K562 (cell line): ENCODE measurements around the gene IFT27. TPM values are rescaled to one million over a fixed set of nuclear protein-coding genes. Genes with fewer than 3 reads are reported as not detected.

Source experiments
- ATAC-seq: fragments of 200-7000 bp; cut with Tn5 transposase; 3 replicates; pipeline ENCODE4 v1.9.1; 2020; ENCODE audit warnings: moderate library complexity
- BruUV-seq: library from RNA; stranded (reverse); fragments of 400-500 nt; replicated peaks from 2 replicates; lab custom pipeline; 2021; lab: Mats Ljungman, UMichigan
- CTCF ChIA-PET: fragments of 300-600 bp; formaldehyde crosslinking; extraction: SDS; loops from one replicate; lab custom pipeline; 2021; ENCODE audit warnings: low intra/inter-chr PET ratio; lab: Yijun Ruan, JAX
- POLR2A ChIA-PET: fragments of 300-600, 350-650 bp; sonication (Branson Sonifier 250); formaldehyde crosslinking; extraction: SDS; loops from one replicate; lab custom pipeline; 2021; ENCODE audit warnings: antibody characterized with exemption, inconsistent platforms; lab: Yijun Ruan, JAX
- DNase-seq, 4 experiments: peaks; one replicate each; pipeline versions ENCODE4 v3.0.0 to v3.0.0-alpha.2; 2011 to 2018; ENCODE audit warnings: low spot score in 3 of 4, mixed read lengths in 3 of 4; ENCODE audit errors: extremely low read depth in 1 of 4
- FAIRE-seq: peaks from 2 replicates; lab custom pipeline; 2011; peaks lifted over from hg19 to GRCh38; lab: Jason Lieb, UNC
- H2AFZ ChIP-seq: 2 replicates; pipeline ENCODE4 v1.6.0; 2011; ENCODE audit warnings: low read depth, low read length, control low read depth, inconsistent platforms
- H3K27ac ChIP-seq: fragments of 200-600 bp; 3 replicates; pipeline ENCODE4 v1.8.0; 2011; ENCODE audit warnings: low read depth, mild to moderate bottlenecking, control low read depth, inconsistent platforms, low read length, moderate library complexity, mixed read lengths; ENCODE audit errors: extremely low read depth
- H3K27me3 ChIP-seq, 2 experiments: fragments of 300-600 bp in 1 of 2; 2 replicates in 1 of 2; 3 replicates in 1 of 2; pipeline versions ENCODE4 v1.6.0 to v1.8.0; 2011; ENCODE audit warnings: inconsistent platforms in 2 of 2, low read length in 2 of 2, mild to moderate bottlenecking in 1 of 2, mixed read lengths in 1 of 2, moderate library complexity in 1 of 2; ENCODE audit not compliant: control insufficient read depth in 2 of 2, insufficient read depth in 2 of 2
- H3K36me3 ChIP-seq: fragments of 300-600 bp; 3 replicates; pipeline ENCODE4 v1.8.0; 2011; ENCODE audit warnings: mild to moderate bottlenecking, low read length, inconsistent platforms; ENCODE audit not compliant: control insufficient read depth, insufficient read depth
- H3K4me1 ChIP-seq, 2 experiments: fragments of 200-600 bp in 1 of 2; replicated peaks in 1 of 2; 2 replicates in 1 of 2; 3 replicates in 1 of 2; pipeline versions ENCODE4 v1.5.1 to v1.8.0; 2011; ENCODE audit warnings: inconsistent platforms in 2 of 2, low read length in 2 of 2, mild to moderate bottlenecking in 1 of 2, mixed read lengths in 1 of 2, moderate library complexity in 1 of 2; ENCODE audit not compliant: control insufficient read depth in 2 of 2, insufficient read depth in 2 of 2
- H3K4me2 ChIP-seq: 2 replicates; pipeline ENCODE4 v1.6.1; 2011; ENCODE audit warnings: low read length, control low read depth, inconsistent platforms, mixed read lengths; ENCODE audit not compliant: insufficient read depth
- H3K4me3 ChIP-seq: fragments of 200-600 bp; sonication (generic), shearing (Covaris generic); 2 replicates; pipeline ENCODE4 v1.5.1; 2016; ENCODE audit warnings: control low read depth, inconsistent platforms
- H3K79me2 ChIP-seq: fragments of 200-600 bp; 3 replicates; pipeline ENCODE4 v1.8.0; 2011; ENCODE audit warnings: low read length, inconsistent platforms; ENCODE audit not compliant: control insufficient read depth, insufficient read depth
- H3K9ac ChIP-seq, 2 experiments: 2 replicates each; pipeline versions ENCODE4 v1.6.0 to v1.6.1; 2011; ENCODE audit warnings: low read depth in 2 of 2, low read length in 2 of 2, control low read depth in 1 of 2, inconsistent platforms in 1 of 2, mild to moderate bottlenecking in 1 of 2, mixed read lengths in 1 of 2; ENCODE audit not compliant: insufficient read depth in 1 of 2
- H3K9me1 ChIP-seq: one replicate; pipeline ENCODE4 v1.6.0; 2011; ENCODE audit warnings: inconsistent platforms, mild to moderate bottlenecking, low read length, moderate library complexity; ENCODE audit not compliant: control insufficient read depth, insufficient read depth
- H3K9me3 ChIP-seq: replicated peaks from 2 replicates; pipeline ENCODE4 v1.5.1; 2011; ENCODE audit warnings: low read depth, low read length, inconsistent platforms; ENCODE audit not compliant: control insufficient read depth, insufficient read depth
- H4K20me1 ChIP-seq: replicated peaks from 2 replicates; pipeline ENCODE4 v1.6.1; 2011; ENCODE audit warnings: low read length, inconsistent platforms, mixed read lengths; ENCODE audit not compliant: control insufficient read depth, insufficient read depth
- ARID1B ChIP-seq: fragments of 450-650 bp; IDR thresholded peaks from 2 replicates; pipeline ENCODE4 v1.6.1; 2016; ENCODE audit warnings: antibody characterized with exemption, mild to moderate bottlenecking, inconsistent platforms
- CBX1 ChIP-seq: sonication (generic); IDR thresholded peaks from 2 replicates; pipeline ENCODE4 v1.6.1; 2016; ENCODE audit warnings: antibody characterized with exemption, low read depth, mild to moderate bottlenecking
- EP300 ChIP-seq: IDR thresholded peaks from 2 replicates; pipeline ENCODE4 v1.6.1; 2012; ENCODE audit warnings: low read length, improper control_type of control experiment
- POLR2H ChIP-seq: IDR thresholded peaks from 2 replicates; pipeline ENCODE4 v1.6.1; 2016; ENCODE audit warnings: missing genetic modification characterization, low read depth, mild to moderate bottlenecking, control low read depth, missing compliant biosample characterization, moderate library complexity
- RFX7 ChIP-seq: fragments of 250-450 bp; sonication (Bioruptor Pico); IDR thresholded peaks from 2 replicates; pipeline ENCODE4 v1.5.1; 2021; ENCODE audit warnings: mild to moderate bottlenecking
- ZNF3 ChIP-seq: fragments of 250-450 bp; sonication (Bioruptor Pico); IDR thresholded peaks from 2 replicates; pipeline ENCODE4 v1.5.0; 2021; ENCODE audit warnings: mild to moderate bottlenecking, moderate library complexity
- ZNF717 ChIP-seq: fragments of 250-450 bp; sonication (Bioruptor Pico); IDR thresholded peaks from 2 replicates; pipeline ENCODE4 v1.5.0; 2021
- WGBS: fragments of 100-300 bp; shearing (Covaris generic); methylation state at CpG from one replicate; pipeline ENCODE4 v1.1.6; 2016; ENCODE audit warnings: low coverage, mixed read lengths; ENCODE audit not compliant: insufficient coverage; ENCODE audit errors: missing lambda C conversion rate; 5-methylcytosine and 5-hydroxymethylcytosine counted together
- in situ Hi-C: fragments of 300-500 bp; cut with MboI; formaldehyde crosslinking; loops from 4 replicates; pipeline ENCODE4 v1.15.0; 2018; ENCODE audit warnings: inconsistent platforms, mixed read lengths
- intact Hi-C: fragments of 100-400 bp; cut with micrococcal nuclease; formaldehyde crosslinking; loops from 2 replicates; pipeline ENCODE4 v1.14.2; 2022
- polyA plus RNA-seq, 8 experiments: library from polyadenylated mRNA; depleted of rRNA in 4 of 8; stranded (reverse) in 5 of 8; unstranded in 3 of 8; fragments of >200 nt; fragmentation: Nextera tagmentation in 2 of 8; fragmentation: Illumina TruSeq in 1 of 8; extraction: Ambion mirVana in 2 of 8; extraction: Trizol in 1 of 8; gene quantifications; 2 replicates each; pipeline versions ENCODE4 v1.2.1 to v1.2.3, GENCODE V29; 2011 to 2014; ENCODE audit warnings: inconsistent platforms in 1 of 8, missing spikeins in 1 of 8
- total RNA-seq, 7 experiments: library from RNA; depleted of rRNA in 6 of 7; stranded (reverse); fragments of >200 nt in 6 of 7; fragmentation: Illumina TruSeq in 2 of 7; extraction: Trizol in 2 of 7; gene quantifications; 2 replicates each; pipeline versions ENCODE4 v1.2.1 to v1.2.3, GENCODE V29; 2011 to 2021; ENCODE audit warnings: low replicate concordance in 1 of 7
- TF ChIP-seq, protein P1 (sequence below): fragments of 250-450 bp; sonication (Bioruptor Pico); IDR thresholded peaks from 2 replicates; pipeline ENCODE4 v1.5.0; 2021
- TF ChIP-seq, protein P2 (sequence below): sonication (generic); formaldehyde crosslinking; IDR thresholded peaks from 2 replicates; pipeline ENCODE4 v1.5.0; 2020; ENCODE audit warnings: missing genetic modification reagents
- TF ChIP-seq, protein P3 (sequence below): IDR thresholded peaks from 2 replicates; pipeline ENCODE4 v1.6.1; 2016; ENCODE audit warnings: missing genetic modification characterization, missing compliant biosample characterization

The IFT27 gene
- total and polyA plus RNA-seq, 9 of the 15 experiments (the other 6 are each of a cell fraction or from before 2014, with no cell fraction given) = 0.01 to 1.4 (median 0.14) TPM; not detected in 1

DNA sequence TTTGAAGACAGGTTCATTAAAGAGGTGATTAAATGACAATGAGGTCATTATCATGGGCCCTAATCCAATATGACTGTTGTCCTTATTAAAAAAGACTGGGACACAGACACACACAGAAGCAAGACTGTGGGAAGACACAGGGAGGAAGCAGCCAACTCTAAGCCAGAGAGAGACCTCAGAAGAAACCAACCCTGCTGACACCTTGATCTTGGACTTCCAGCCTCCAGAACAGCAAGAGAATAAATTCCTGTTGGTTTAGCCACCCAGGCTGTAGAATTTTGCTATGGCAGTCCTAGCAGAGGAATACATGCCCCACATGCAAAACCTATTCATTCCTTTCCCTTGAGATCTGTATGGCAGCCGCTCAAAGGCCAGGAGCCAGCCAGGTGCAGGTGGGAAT, 36.7 kb downstream of the IFT27 start (continued):
- TF ChIP-seq, protein P1, sequence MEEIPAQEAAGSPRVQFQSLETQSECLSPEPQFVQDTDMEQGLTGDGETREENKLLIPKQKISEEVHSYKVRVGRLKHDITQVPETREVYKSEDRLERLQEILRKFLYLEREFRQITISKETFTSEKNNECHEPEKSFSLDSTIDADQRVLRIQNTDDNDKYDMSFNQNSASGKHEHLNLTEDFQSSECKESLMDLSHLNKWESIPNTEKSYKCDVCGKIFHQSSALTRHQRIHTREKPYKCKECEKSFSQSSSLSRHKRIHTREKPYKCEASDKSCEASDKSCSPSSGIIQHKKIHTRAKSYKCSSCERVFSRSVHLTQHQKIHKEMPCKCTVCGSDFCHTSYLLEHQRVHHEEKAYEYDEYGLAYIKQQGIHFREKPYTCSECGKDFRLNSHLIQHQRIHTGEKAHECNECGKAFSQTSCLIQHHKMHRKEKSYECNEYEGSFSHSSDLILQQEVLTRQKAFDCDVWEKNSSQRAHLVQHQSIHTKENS (CRISPR knock-in tag) = no peak
- TF ChIP-seq, protein P2, sequence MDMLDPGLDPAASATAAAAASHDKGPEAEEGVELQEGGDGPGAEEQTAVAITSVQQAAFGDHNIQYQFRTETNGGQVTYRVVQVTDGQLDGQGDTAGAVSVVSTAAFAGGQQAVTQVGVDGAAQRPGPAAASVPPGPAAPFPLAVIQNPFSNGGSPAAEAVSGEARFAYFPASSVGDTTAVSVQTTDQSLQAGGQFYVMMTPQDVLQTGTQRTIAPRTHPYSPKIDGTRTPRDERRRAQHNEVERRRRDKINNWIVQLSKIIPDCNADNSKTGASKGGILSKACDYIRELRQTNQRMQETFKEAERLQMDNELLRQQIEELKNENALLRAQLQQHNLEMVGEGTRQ (CRISPR knock-in tag) = no peak
- TF ChIP-seq RFX7 (CRISPR knock-in tag) (no peak), ARID1B (no peak)

DNA sequence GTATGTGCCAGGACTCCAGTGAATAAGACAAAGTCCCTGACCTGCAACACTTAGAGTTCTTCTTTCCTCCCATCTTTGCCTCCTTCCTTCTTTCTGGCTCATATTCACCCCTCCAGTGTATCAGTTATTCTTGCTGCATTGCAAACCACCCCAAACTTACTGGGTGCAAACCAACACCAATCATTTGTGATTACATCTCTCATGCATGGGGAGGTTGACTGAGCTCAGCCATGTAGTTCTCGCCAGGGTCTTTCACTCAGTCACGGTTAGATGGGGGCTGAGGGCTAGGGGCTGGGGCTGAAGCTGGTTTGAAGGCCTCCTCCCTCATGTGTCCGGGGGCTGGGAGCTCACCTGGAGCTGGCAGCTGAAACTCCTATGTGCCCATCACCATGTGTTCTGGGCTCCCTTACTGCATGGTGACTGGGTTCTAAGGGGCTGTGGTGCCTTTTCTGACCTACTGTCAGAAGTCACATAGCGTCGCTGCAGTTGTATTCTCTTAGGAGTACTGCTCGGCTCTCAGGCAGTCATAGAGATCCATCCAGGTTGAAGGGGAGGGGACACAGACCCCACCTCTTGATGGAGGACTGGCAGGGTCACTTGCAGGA, 37.4 kb downstream of the IFT27 start:
- Histone ChIP-seq H3K9ac (no peak overlapping the region), H3K27ac (no peak overlapping the region), H3K36me3 (no peaks in the 10 kb centered on the region), H2AFZ (no peak overlapping the region), H3K9me1 (no peaks in the 10 kb centered on the region), H3K4me2 (no peak overlapping the region), H3K4me3 (no peak overlapping the region), H3K27me3 (peaks cover 0 to 5% of the 10 kb centered on the region in 2 experiments; a peak in 2 of 5 replicates), H3K9me3 (no peaks in the 10 kb centered on the region), H3K4me1 (no peaks in the 10 kb centered on the region), H3K79me2 (no peaks in the 10 kb centered on the region), H4K20me1 (no peaks in the 10 kb centered on the region)
- ChIA-PET CTCF (no interaction called here), POLR2A (interaction anchor here (0.6 to 0.7 kb wide), 2 partner anchors 10 to 103 kb away, joined by 3 read pairs; no protein-coding TSS in a partner anchor)
- ATAC-seq (no peak), DNase-seq (no peak), FAIRE-seq (no peak)
- WGBS = 0% methylated on average over 6 of the region's 6 CpGs
- intact Hi-C loops = no loop called here
- no peak for TF ChIP-seq POLR2H (tag)
- TF ChIP-seq, protein P3, sequence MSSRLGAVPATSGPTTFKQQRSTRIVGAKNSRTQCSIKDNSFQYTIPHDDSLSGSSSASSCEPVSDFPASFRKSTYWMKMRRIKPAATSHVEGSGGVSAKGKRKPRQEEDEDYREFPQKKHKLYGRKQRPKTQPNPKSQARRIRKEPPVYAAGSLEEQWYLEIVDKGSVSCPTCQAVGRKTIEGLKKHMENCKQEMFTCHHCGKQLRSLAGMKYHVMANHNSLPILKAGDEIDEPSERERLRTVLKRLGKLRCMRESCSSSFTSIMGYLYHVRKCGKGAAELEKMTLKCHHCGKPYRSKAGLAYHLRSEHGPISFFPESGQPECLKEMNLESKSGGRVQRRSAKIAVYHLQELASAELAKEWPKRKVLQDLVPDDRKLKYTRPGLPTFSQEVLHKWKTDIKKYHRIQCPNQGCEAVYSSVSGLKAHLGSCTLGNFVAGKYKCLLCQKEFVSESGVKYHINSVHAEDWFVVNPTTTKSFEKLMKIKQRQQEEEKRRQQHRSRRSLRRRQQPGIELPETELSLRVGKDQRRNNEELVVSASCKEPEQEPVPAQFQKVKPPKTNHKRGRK = no peak
- TF ChIP-seq CBX1 = no peak
- no peak for TF ChIP-seq EP300
- TF ChIP-seq ZNF3 (CRISPR knock-in tag) = no peak
- TF ChIP-seq ZNF717 (CRISPR knock-in tag) = no peak
- in situ Hi-C loops = no loop called here
- BruUV-seq = no TSS peak
